GM21526 (cell line): ENCODE results near the gene CRABP2.
A peak's percentile ranks its signal among the peaks of the same experiment; 100 is the strongest.

Experiments used
- ATAC-seq: cut with Tn5 transposase; IDR thresholded peaks from one replicate; pipeline ENCODE4 v1.9.1; 2021; ENCODE audit warnings: moderate library complexity; ENCODE audit not compliant: unreplicated experiment, low FRiP score

The CRABP2 gene

DNA sequence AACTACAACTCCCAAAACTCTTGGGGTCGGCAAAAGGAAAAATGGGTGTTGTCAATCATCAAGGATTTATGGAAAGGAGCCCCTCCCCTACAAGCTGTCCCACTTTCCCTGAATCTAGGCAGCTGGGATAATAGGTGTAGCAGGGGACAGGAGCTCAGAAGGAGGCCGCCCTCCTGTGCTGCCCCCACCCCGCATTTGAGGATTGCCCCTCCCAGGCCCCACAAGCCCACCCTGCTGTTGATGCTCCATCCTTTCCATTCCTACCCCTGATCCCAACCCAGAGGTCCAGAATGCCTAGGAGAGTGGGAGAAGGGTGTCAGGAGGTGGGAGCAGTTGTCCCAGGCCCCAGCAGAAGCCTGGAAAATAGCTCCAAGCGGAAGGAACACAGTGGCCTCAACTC, 37.4 kb upstream of the CRABP2 start:
- ATAC-seq = no peak

DNA sequence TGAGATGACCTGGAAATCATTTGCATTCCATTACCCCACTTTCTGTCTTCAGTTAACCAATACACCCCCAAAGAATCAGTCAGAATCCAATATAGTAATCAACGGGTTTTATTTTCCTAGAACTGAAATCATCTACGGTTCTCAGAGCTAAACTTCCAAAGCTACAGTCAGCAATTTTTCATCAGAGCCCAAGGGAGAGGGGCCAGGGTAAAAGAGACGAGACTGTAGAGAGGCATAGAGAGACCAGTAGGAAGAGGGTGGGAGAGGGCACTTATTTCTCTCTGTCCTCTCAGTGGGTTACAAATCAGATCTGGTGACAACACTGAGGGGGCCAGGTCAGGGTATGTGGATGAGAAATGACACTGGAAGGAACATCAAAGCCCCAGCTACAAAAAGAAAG, 36.6 kb upstream of the CRABP2 start:
- ATAC-seq = no peak

DNA sequence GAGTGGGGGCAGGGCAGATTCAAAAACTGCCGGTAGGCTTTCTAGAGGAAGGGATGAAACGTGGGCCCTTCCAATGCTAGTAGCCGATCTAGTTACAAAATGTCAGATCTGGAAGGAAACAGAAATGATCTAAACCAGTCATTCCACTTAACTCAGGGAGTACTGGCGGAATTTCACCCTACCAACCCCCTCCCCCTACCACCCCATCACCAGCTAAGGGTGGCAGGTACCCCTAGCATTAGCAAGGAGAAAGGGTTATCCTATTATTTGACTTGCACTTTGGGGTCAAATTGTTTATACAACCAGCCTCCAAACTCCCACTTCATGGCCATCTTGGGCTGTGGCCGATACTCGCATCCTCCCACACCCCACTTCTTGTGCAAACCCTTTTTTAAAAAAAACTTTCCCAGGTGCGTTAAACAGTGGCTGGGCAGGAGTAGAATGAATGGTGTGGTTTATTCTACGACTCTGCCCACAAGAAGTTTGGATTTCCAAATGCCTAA, 36.1 kb upstream of the CRABP2 start:
- ATAC-seq = no peak

DNA sequence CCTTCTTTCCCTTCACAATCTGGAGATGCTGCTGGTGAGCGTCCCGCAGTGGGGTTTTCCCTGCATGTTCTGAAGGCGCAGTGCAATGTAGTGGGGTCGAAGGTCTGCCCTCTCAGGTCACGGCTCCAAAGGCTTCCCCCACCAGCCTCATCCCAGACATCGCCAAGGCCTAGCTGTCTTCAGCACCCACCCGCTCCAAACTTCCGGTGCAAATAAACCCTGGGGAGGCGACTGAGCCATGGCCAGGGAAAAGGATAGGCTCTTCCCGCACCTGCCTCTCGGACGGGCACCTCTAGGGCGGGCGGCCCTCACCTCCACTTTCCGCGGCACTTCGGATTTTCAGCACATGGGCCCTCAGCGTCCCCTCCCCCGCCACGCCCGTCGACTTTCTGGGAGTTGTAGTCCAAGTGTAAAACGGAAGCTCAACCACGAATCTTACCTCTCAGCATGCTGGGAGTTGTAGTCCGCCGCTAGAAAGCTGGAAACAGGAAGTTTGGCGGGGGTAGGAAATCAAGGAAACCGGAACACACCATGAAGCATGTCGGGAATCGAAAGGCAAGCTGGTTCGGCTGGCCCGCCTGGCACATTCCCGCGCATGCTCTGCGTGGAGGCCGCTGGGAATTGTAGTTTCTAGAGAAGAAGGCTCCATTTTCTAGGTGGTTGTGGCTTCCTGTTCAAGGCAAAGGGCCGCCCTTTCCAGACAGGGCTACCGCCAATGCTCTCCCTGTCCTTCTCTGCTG, 35.5 kb upstream of the CRABP2 start, which contains the start of gene MRPL24:
Gene MRPL24 (minus strand): TSS at position 348 of the 740 bp plus-strand sequence. CDS start 2,384 bp downstream, outside the sequence.
- peak; percentile 71 for ATAC-seq

DNA sequence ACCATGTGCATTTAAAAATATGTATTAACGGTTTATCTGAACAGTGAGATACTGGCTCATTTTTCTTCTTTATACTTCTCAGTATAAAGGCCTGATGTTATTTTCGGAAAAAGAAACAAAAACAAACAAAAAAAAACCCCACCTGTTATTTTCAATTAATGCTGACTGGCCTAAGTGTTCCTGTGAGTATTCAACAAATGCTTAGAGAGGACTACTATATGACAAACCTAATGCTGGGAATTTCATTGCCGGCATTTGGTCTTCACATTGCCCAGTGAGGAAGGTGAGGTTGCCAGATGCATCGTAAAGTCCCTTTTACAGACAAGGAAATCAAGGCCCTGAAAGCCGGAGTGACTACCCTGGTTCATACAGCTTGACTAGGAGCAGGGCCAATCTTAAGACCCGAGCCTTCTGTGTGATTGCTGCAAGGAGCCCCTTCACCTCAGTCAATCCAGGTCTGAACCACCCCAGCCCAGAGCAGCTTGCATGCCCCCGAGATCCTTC, 34.9 kb upstream of the CRABP2 start:
- peak; percentile 7 for ATAC-seq

DNA sequence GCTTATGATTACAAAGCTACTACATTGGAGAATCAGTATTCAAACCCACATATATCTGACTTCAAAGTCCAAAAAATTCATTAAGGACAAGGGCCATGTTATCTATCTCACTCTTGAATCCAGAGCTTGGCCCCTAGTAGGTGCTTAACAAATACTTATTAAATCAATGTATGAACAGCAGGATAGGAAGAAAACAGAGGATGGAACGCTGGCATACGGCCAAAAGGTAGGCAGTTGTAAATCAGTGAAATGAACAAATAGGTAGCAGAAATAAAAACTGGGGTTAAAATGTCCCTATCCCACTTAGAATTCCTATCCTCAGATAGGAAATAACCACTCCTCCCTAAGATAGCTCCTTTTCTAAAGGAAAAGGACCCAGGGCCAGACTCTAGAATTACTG, 33.5 kb upstream of the CRABP2 start:
- ATAC-seq = no peak

DNA sequence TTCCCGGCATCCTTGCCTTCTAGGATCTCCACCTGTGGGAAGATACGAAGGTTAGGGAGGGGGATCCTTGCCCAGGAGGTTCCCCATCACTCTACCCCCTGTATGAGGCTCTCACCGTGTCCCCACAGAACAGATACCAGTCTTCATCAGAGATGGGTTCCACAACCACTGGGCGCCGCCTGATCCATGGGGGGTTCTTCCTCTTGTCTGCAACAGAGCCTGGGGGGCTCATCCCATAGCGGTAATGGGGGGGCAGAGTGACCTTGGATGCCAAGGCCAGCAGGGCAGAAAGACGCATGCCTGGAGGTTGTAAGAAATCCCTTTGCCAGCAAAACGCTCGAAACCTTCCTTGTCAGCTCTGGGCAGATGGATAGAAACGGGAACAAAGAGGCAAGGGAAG, 33.0 kb upstream of the CRABP2 start:
- no peak for ATAC-seq

DNA sequence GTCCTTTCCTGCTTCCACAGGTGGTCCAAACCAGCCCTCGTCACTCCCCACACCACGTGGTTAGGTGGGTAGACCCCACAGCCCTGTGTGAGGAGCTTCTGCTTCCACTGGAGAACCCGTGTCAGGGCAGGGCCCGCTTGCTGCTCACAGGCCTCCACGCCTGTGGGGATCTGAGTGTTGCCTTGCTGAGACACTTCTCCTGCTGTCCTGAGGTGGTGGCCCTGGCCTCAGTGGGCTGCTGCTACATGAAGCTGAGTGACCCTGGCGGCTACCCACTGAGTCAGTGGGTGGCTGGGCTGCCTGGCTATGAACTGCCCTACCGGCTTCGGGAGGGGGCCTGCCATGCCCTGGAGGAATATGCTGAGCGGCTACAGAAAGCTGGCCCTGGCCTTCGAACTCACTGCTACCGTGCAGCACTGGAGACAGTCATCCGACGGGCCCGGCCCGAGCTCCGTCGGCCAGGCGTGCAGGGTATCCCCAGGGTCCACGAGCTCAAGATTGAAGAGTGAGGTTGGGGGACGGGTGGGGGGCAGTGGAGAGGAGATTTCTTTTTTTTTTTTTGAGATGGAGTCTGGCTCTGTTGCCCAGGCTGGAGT, 28.7 kb upstream of the CRABP2 start:
- no peak for ATAC-seq

DNA sequence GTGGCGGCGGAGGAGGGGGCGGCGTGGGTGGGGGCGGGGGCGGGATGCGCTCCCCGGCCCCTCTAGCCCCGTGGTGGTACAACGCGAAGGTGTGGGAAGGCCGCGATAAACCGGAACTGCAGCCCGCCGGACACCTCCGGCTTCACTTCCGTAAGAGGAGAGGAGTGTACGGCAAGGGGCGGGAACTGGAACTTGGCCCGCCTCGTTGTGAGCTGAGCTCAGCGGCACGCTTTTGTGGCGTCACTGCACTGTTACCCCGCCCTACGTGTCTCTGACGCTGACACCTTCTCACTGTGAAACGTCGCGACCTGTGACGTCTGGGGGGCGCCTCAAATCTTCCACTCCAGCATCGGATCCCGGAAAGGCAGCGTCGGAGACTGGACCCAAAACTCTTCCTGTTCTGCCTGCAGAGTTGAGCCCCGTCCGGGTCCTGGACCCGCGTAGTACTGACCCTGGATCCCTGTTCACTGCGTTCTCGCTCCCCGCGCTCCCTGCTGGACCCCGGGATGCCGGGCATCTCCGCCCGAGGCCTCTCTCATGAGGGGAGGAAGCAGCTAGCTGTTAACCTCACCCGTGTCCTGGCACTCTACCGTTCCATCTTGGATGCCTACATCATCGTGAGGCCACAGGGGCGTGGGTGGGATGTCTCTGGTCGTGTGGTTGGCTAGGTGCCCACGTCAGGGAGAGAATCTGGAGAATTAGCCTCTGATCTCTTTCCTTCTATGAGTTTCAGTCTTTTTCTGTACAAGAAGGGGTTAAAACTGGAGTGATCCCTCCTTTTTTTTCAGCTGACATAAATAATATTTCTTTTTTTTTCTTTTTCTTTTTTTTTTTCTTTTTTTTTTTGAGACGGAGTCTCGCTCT, 23.4 kb upstream of the CRABP2 start, which contains the start of gene ISG20L2:
Gene ISG20L2 (minus strand): TSS at position 168 of the 864 bp plus-strand sequence. CDS start 1,114 bp downstream, outside the sequence.
- ATAC-seq = peak; percentile 72

DNA sequence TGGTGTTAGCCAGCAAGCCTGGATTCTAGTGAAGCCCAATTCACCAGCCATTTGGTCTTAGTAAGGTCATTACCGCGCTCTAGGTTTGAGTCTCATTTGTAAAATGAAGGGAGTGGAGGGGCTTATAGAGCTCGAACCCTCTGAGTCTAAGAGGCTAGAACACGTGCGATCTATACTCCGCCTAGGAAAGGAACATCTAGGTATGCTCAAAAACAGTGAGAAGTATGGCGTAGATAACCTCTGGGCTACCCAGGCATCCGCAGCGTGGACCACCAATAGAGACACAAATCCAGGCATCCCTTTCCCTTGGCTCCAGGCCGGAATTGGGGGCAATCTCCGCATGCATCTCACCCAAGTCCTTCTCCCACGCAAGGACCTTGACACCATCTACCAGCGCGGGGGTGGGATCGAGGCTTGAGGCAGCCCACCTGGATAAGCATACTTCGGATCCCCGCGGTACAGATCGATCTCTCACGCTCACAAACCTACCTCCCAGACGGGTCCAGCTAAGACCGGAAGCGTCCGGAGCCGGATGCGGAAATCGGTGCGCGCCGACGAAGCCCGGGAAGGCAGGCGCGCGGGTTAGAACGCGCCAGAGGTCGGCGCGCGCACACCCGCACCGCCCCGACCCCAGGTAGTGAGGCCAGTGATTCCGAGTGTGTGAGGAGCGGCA, 22.7 kb upstream of the CRABP2 start, which contains the start of gene METTL25B:
Gene METTL25B (plus strand): TSS at position 544 of the 673 bp plus-strand sequence. CDS start 636 bp downstream, outside the sequence.
- peak; percentile 42 for ATAC-seq

DNA sequence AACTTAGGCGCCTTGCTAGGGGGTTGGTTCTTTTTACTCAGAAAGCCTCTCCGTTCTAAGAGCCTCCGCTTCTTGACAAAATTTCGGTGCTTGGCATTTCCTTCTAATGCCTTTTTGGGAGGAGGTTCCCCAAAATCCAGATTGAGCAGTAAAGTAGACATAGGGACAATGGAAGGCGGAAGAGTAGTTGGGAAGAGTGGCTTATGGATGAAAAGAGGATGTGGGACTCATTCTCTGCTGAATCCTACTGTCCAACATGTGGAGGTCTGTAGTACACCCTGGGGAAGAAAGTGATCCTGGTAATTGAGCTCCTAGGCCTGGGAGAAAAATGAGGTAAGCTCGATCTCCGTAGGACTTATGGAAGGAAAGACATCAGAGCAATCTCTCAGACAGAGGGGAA, 22.1 kb upstream of the CRABP2 start:
- no peak for ATAC-seq

DNA sequence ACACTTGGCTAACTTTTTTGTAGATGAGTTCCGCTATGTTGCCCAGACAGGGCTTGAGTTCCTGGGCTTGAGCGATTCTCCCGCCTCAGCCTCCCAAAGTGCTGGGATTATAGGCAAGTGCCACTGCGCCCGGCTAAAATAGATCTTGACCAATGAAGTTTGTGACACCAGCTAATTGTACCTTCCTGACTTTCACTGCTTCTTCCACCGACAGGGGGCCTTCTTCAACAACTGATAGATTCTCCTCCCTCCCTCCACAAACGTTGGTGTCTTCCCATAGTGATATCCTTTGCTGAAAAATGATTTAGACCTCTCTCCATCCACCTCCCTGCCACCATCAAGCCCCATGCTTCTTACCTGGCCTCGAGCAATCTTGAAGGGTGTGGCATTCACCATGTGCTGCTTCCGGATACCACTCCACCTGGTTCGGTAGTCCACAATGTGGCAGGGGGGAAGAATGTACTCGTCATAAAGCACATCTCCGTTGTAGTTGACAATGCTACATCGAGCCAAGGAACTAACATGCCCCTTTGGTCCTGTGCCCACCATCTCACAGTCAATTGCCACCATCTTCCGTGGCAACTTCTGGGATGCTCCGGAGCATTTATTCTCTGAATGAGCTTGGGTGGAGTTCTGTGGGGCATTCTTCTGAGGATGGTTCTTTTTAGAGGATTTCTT, 21.3 kb upstream of the CRABP2 start:
- ATAC-seq = no peak

DNA sequence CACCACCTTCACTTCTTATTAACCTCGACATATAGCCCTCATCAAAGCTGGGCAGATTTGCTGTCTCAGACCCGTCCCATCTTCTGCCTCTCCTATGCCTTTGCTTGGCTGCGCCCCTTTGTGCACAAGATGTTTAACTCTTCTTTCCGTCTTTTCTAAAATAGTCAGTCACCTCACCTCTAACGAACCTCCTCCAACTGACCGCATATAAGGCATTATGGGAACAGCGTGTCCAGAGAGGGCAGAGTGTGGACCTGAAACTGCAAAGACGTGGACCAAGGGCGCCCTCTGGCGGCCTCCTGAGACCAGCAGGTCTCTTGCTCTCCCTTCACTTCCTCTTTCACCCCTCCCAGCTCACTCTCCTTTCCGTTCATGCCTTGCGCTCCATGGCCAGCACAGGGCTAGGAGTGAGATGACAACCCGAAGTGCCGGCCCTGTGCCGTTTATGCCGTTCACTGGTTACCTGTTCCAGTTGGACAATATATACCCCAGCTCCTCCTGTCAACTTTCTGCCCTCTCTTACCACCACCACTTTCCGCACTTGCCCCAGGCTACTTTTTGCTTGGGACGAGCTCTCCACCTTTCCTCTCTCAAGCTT, 20.4 kb upstream of the CRABP2 start:
- ATAC-seq = peak; percentile 35

DNA sequence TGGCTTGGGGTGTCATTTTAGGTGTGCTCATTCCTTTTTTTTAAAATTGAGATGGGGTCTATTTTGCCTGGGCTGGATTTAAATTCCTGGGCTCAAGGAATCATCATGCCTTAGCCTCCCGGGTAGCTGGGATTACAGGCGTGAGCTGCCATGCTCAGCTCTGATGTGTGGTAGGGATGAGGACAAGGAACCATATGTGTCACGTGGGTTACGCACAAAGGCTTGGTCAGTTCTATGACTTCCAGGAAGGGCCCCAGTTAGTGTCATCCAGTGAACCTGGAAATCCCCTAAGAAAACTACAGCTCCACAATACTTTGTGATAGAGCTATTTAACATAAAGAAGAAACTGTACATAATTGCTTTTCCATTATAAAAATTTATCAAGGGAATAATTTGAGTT, 16.2 kb upstream of the CRABP2 start:
- ATAC-seq = no peak

DNA sequence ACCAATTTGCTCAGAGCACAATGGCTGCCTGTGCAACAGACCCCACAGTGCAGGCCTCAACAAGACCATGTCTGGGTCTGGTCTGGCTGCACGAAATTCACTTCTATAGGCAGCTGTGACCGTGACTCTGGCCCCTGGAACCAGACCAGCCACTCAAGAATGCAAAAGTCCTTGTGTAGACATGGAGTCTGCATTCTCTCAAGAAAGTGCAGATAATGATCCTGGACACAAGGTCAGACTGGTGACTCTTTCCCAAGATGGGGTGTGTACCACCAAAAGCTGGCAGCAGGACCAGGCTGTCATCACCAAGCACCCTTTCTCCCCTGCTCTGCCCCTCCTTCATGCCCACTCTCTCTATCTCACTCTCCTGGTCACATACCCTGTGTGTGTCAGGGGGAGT, 15.7 kb upstream of the CRABP2 start:
- no peak for ATAC-seq

DNA sequence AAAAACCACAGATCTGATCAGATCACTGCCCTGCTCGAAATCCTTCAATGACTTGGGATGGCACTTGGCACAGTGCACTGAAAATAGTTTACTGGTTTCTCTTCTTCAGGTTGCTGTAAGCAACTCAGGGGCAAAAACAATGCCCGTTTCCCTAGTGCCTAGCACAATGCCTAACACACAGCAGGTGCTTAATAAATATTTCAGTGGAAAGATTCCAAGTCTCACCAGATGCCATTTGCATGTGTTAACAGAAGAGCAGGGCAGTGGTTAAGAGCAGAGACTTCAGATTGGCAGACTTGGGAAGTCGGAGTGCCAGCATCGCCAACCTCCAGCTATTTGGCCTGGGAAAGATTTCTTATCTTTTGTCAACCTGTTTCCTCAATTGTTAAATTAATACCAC, 12.0 kb upstream of the CRABP2 start:
- no peak for ATAC-seq

DNA sequence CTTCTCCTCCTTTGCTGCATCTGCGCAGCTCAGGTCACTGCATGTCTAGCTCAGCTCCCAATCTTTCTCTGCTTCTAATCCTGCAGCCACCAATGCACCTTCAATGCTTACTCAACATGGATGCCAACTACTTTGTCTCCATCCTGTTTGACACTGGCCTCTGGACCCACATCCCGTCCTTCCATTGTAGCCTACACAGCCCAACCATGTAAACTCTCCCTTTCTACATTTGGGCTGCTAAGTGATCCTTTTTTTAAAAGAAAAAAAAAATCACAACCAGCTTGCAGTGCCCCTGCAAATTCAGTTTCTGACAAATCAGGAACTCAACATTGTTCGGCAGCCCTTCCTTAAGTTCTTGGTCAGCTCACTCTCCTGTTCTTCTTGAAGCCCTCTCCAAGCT, 9.4 kb upstream of the CRABP2 start:
- no peak for ATAC-seq

DNA sequence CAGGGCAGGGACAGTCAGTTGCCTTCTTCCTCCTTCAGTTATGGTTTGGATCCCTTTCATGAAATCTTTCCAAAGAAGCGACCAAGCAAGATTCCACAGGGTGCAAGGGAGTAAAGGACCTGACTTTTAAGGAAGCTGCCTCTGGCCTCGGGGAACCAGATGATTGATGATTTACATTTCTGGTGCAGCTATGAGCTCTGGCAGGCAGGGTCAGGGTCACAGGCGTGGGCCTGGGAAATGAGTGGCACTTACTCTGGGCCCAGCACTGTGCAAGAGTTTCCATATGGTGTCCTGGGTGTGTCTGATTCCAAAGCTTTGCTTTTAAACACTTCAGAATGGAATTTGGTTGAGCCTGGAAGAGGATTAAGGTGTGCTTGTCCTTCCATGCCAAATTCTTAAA, 7.2 kb upstream of the CRABP2 start:
- no peak for ATAC-seq
